Activated B cell treated with CpG ODN at 0.5 μM for 24 hours (primary cell): ENCODE results near the gene CFAP97D1. TPM values are rescaled to one million over a fixed set of nuclear protein-coding genes. Genes with fewer than 3 reads are reported as not detected.
A peak's percentile ranks its signal among the peaks of the same experiment; 100 is the strongest.

Source experiments
- ATAC-seq: fragments of 200-7000 bp; cut with Tn5 transposase; one replicate; pipeline ENCODE4 v1.10.0; 2021; ENCODE audit warnings: low read depth, mild to moderate bottlenecking, moderate library complexity
- CTCF ChIA-PET: fragments of 350-600 bp; sonication (Branson Sonifier 250); formaldehyde crosslinking; loops from one replicate; lab custom pipeline; 2021; ENCODE audit warnings: antibody characterized with exemption; lab: Charles Lee
- POLR2A ChIA-PET: fragments of 350-600 bp; sonication (Branson Sonifier 250); formaldehyde crosslinking; loops from one replicate; lab custom pipeline; 2021; ENCODE audit warnings: antibody characterized with exemption; lab: Charles Lee
- DNase-seq: peaks from one replicate; pipeline ENCODE4 v3.0.0; 2022
- H3K27ac Mint-ChIP-seq: one replicate; pipeline ENCODE4 v1.8.0; 2020; ENCODE audit warnings: mixed read lengths
- H3K27me3 Mint-ChIP-seq: one replicate; pipeline ENCODE4 v1.8.0; 2021; ENCODE audit warnings: mixed read lengths
- H3K36me3 Mint-ChIP-seq: one replicate; pipeline ENCODE4 v1.8.0; 2021; ENCODE audit warnings: low read depth, mixed read lengths
- H3K4me1 Mint-ChIP-seq: one replicate; pipeline ENCODE4 v1.8.0; 2021; ENCODE audit warnings: mixed read lengths
- H3K4me3 Mint-ChIP-seq: one replicate; pipeline ENCODE4 v1.8.0; 2020; ENCODE audit warnings: mild to moderate bottlenecking, mixed read lengths
- H3K9me3 Mint-ChIP-seq: one replicate; pipeline ENCODE4 v1.8.0; 2020; ENCODE audit warnings: mixed read lengths
- CTCF ChIP-seq: fragments of 200-600 bp; IDR thresholded peaks from one replicate; pipeline ENCODE4 v1.8.0; 2022; ENCODE audit warnings: antibody characterized with exemption, mild to moderate bottlenecking
- intact Hi-C: fragments of 100-400 bp; cut with micrococcal nuclease; formaldehyde crosslinking; loops from one replicate; pipeline ENCODE4 v1.15.1; 2024
- total RNA-seq: library from RNA; stranded (reverse); gene quantifications from 2 replicates; pipeline ENCODE4 v1.2.3, GENCODE V29; 2022

Gene CFAP97D1
- total RNA-seq, 1 donor from 2014 or later, result not detected

- peaks cover 31% of the 10 kb centered on the region for H3K36me3 Mint-ChIP-seq
- H3K27ac Mint-ChIP-seq, result no peak overlapping the region
- no peaks in the 10 kb centered on the region for H3K27me3 Mint-ChIP-seq
- ATAC-seq (no peak), DNase-seq (no peak)
- no peak overlapping the region for H3K4me3 Mint-ChIP-seq
- no peak for TF ChIP-seq CTCF
- H3K4me1 Mint-ChIP-seq, result peaks cover 41% of the 10 kb centered on the region
- H3K9me3 Mint-ChIP-seq, result no peaks in the 10 kb centered on the region
- ChIA-PET CTCF (no interaction called here), POLR2A (no interaction called here)
- intact Hi-C loops, result no loop called here
These were observed 5.7 kb upstream of the CFAP97D1 start for GRCh38 chr17:43774304-43775250.

GRCh38 chr17:43778337-43779144 lies 1.7 kb upstream of the CFAP97D1 start, which contains the start of gene DUSP3:
Gene DUSP3, minus strand, starts transcription at chr17:43778977. Its CDS starts 53 bp downstream, at chr17:43778924.
- intact Hi-C loops, result loop anchor here (1.0 to 2.0 kb wide), 2 partner anchors 68 to 228 kb away; no protein-coding TSS in a partner anchor
- POLR2A ChIA-PET, result interaction anchor here (1.0 kb wide), 1 partner anchor 295 kb away, joined by 3 read pairs; the partner anchor contains the start of gene DHX8
- H3K9me3 Mint-ChIP-seq, result no peaks in the 10 kb centered on the region

GRCh38 chr17:43779145-43780125 lies 800 bp upstream of the CFAP97D1 start:
- no peak overlapping the region for H3K27ac Mint-ChIP-seq
- DNase-seq (no peak), ATAC-seq (peak; percentile 29)
- peak overlapping the region; percentile 74 for H3K4me3 Mint-ChIP-seq
- CTCF ChIA-PET, result interaction anchor here (0.7 to 1.0 kb wide), 2 partner anchors 19 to 67 kb away, joined by 4 to 5 read pairs; no protein-coding TSS in a partner anchor
- H3K9me3 Mint-ChIP-seq, result no peaks in the 10 kb centered on the region
- peaks cover 23% of the 10 kb centered on the region for H3K27me3 Mint-ChIP-seq
- peaks cover 22% of the 10 kb centered on the region for H3K4me1 Mint-ChIP-seq
- POLR2A ChIA-PET, result interaction anchor here (1.0 kb wide), 1 partner anchor 296 kb away, joined by 3 read pairs; the partner anchor contains the start of gene DHX8
- TF ChIP-seq CTCF, result no peak
- peaks cover 5% of the 10 kb centered on the region for H3K36me3 Mint-ChIP-seq
- intact Hi-C loops, result loop anchor here (1.0 to 5.0 kb wide), 3 partner anchors 53 to 227 kb away; partner anchors contain the start of gene MPP3

More at GRCh38 chr17:43778337-43779144, 1.7 kb upstream of the CFAP97D1 start, which contains the start of gene DUSP3:
- Mint-ChIP-seq H3K36me3 (peaks cover 11% of the 10 kb centered on the region), H3K4me3 (peak within 1 kb of the TSS; percentile 90), H3K27ac (peak within 1 kb of the TSS; percentile 70), H3K27me3 (peaks cover 18% of the 10 kb centered on the region), H3K4me1 (peaks cover 28% of the 10 kb centered on the region)
- peak; percentile 79 for DNase-seq
- peak; percentile 94 for ATAC-seq
- CTCF ChIA-PET, result interaction anchor here (0.7 to 1.0 kb wide), 2 partner anchors 18 to 68 kb away, joined by 4 to 5 read pairs; no protein-coding TSS in a partner anchor
- TF ChIP-seq CTCF, result no peak

GRCh38 chr17:43782913-43783680 lies 2.9 kb downstream of the CFAP97D1 start:
- ChIA-PET CTCF (no interaction called here), POLR2A (no interaction called here)
- no peak overlapping the region for H3K27ac Mint-ChIP-seq
- peaks cover 2% of the 10 kb centered on the region for H3K36me3 Mint-ChIP-seq
- DNase-seq, result no peak
- intact Hi-C loops, result loop anchor here (5.0 kb wide), 1 partner anchor 49 kb away; the partner anchor contains the start of gene MPP3
- no peak for TF ChIP-seq CTCF
- ATAC-seq, result no peak
- H3K4me3 Mint-ChIP-seq, result no peak overlapping the region
- H3K9me3 Mint-ChIP-seq, result no peaks in the 10 kb centered on the region
- H3K4me1 Mint-ChIP-seq, result peaks cover 9% of the 10 kb centered on the region
- H3K27me3 Mint-ChIP-seq, result peaks cover 23% of the 10 kb centered on the region
